IMR-90 (cell line): ENCODE data around the gene SPRR2G. TPM values are rescaled to one million over a fixed set of nuclear protein-coding genes. Genes with fewer than 3 reads are reported as not detected.

ENCODE experiments used
- ATAC-seq: fragments of 200-7000 bp; cut with Tn5 transposase; 2 replicates; pipeline ENCODE4 v1.9.1; 2020; ENCODE audit warnings: low read depth, mild to moderate bottlenecking, moderate library complexity
- BruUV-seq: library from RNA; stranded (reverse); fragments of 400-500 nt; replicated peaks from 2 replicates; lab custom pipeline; 2021; lab: Mats Ljungman, UMichigan
- CTCF ChIA-PET: fragments of 300-600 bp; formaldehyde crosslinking; extraction: SDS; loops from one replicate; lab custom pipeline; 2021; ENCODE audit warnings: antibody characterized with exemption; lab: Yijun Ruan, JAX
- POLR2A ChIA-PET: fragments of 300-600 bp; sonication (Branson Sonifier 250); formaldehyde crosslinking; loops from one replicate; lab custom pipeline; 2022; ENCODE audit warnings: antibody characterized with exemption; ENCODE audit not compliant: unreplicated experiment; lab: Charles Lee
- DNase-seq: peaks from one replicate; pipeline ENCODE4 v3.0.0; 2013
- H2AFZ ChIP-seq: replicated peaks from 2 replicates; pipeline ENCODE3; 2013; ENCODE audit warnings: low read length, mild to moderate bottlenecking; ENCODE audit not compliant: poor library complexity
- H2AK5ac ChIP-seq: 2 replicates; pipeline ENCODE4 v1.6.1; 2013; ENCODE audit warnings: low read depth, low read length, inconsistent platforms
- H2AK9ac ChIP-seq: replicated peaks from 2 replicates; pipeline ENCODE3; 2013; ENCODE audit warnings: mild to moderate bottlenecking, low read depth, low read length, moderate library complexity; ENCODE audit not compliant: poor library complexity
- H2BK120ac ChIP-seq: 2 replicates; pipeline ENCODE4 v1.6.1; 2013; ENCODE audit warnings: low read depth, low read length, inconsistent platforms
- H2BK15ac ChIP-seq: 3 replicates; pipeline ENCODE4 v1.6.1; 2013; ENCODE audit warnings: low read depth, low read length, inconsistent platforms
- H2BK20ac ChIP-seq: 2 replicates; pipeline ENCODE4 v1.6.1; 2013; ENCODE audit warnings: low read depth, mild to moderate bottlenecking, inconsistent platforms, low read length, moderate library complexity
- H2BK5ac ChIP-seq: 2 replicates; pipeline ENCODE4 v1.6.1; 2013; ENCODE audit warnings: mild to moderate bottlenecking, low read depth, low read length, inconsistent platforms; ENCODE audit not compliant: poor library complexity, severe bottlenecking
- H3K14ac ChIP-seq: replicated peaks from 2 replicates; pipeline ENCODE4 v1.6.1; 2013; ENCODE audit warnings: low read depth, low read length, inconsistent platforms
- H3K18ac ChIP-seq: 2 replicates; pipeline ENCODE4 v1.6.1; 2013; ENCODE audit warnings: low read depth, low read length, control low read depth
- H3K23ac ChIP-seq: 2 replicates; pipeline ENCODE4 v1.6.1; 2013; ENCODE audit warnings: low read depth, low read length, inconsistent platforms
- H3K27ac ChIP-seq: 2 replicates; pipeline ENCODE4 v1.5.1; 2013; ENCODE audit warnings: mild to moderate bottlenecking, control low read depth, low read length; ENCODE audit not compliant: insufficient read depth
- H3K27me3 ChIP-seq: 2 replicates; pipeline ENCODE4 v1.6.1; 2013; ENCODE audit warnings: low read length; ENCODE audit not compliant: control insufficient read depth, insufficient read depth
- H3K36me3 ChIP-seq: 2 replicates; pipeline ENCODE4 v1.6.1; 2013; ENCODE audit warnings: low read length, mixed read lengths; ENCODE audit not compliant: control insufficient read depth, insufficient read depth
- H3K4ac ChIP-seq: 2 replicates; pipeline ENCODE4 v1.6.1; 2013; ENCODE audit warnings: low read depth, low read length, inconsistent platforms
- H3K4me1 ChIP-seq: 2 replicates; pipeline ENCODE4 v1.6.1; 2013; ENCODE audit warnings: low read length, mixed read lengths; ENCODE audit not compliant: control insufficient read depth, insufficient read depth
- H3K4me2 ChIP-seq: 2 replicates; pipeline ENCODE4 v1.6.1; 2013; ENCODE audit warnings: low read depth, mild to moderate bottlenecking, control low read depth, low read length, moderate library complexity
- H3K4me3 ChIP-seq: 2 replicates; pipeline ENCODE4 v1.5.1; 2013; ENCODE audit warnings: low read depth, mild to moderate bottlenecking, control low read depth, low read length, moderate library complexity; ENCODE audit not compliant: insufficient read depth
- H3K56ac ChIP-seq: 2 replicates; pipeline ENCODE4 v1.6.1; 2013; ENCODE audit warnings: low read length, inconsistent platforms; ENCODE audit not compliant: insufficient read depth; ENCODE audit errors: extremely low read depth
- H3K79me1 ChIP-seq, 2 experiments: 2 replicates each; pipeline ENCODE4 v1.6.1; 2013; ENCODE audit warnings: low read length in 2 of 2, inconsistent platforms in 1 of 2, low read depth in 1 of 2
- H3K9ac ChIP-seq: 2 replicates; pipeline ENCODE4 v1.6.1; 2013; ENCODE audit warnings: low read depth, low read length, control low read depth
- H3K9me1 ChIP-seq: 2 replicates; pipeline ENCODE4 v1.6.1; 2013; ENCODE audit warnings: low read length, inconsistent platforms; ENCODE audit not compliant: insufficient read depth
- H3K9me3 ChIP-seq: 2 replicates; pipeline ENCODE4 v1.6.1; 2013; ENCODE audit warnings: low read length; ENCODE audit not compliant: control insufficient read depth, insufficient read depth
- H4K20me1 ChIP-seq: 2 replicates; pipeline ENCODE4 v1.6.1; 2013; ENCODE audit warnings: low read length, inconsistent platforms; ENCODE audit not compliant: insufficient read depth
- H4K5ac ChIP-seq: 2 replicates; pipeline ENCODE4 v1.6.1; 2013; ENCODE audit warnings: mild to moderate bottlenecking, low read depth, low read length, control low read depth
- H4K8ac ChIP-seq, 2 experiments: 2 replicates each; pipeline ENCODE4 v1.6.1; 2013; ENCODE audit warnings: low read depth in 2 of 2, low read length in 2 of 2, control low read depth in 1 of 2, inconsistent platforms in 1 of 2
- H4K91ac ChIP-seq: 2 replicates; pipeline ENCODE4 v1.6.1; 2013; ENCODE audit warnings: low read depth, low read length, inconsistent platforms; ENCODE audit not compliant: insufficient read depth
- CHD1 ChIP-seq: IDR thresholded peaks from 2 replicates; pipeline ENCODE4 v1.6.1; 2012; ENCODE audit warnings: low read depth, low read length, improper control_type of control experiment
- ELK1 ChIP-seq: fragments of 150-350 bp; IDR thresholded peaks from 2 replicates; pipeline ENCODE4 v1.6.1; 2016; ENCODE audit warnings: low read depth, mild to moderate bottlenecking, low read length, moderate library complexity, borderline replicate concordance
- FOS ChIP-seq: fragments of 150-350 bp; IDR thresholded peaks from 2 replicates; pipeline ENCODE4 v1.6.1; 2016; ENCODE audit warnings: low read depth, low read length
- MXI1 ChIP-seq: IDR thresholded peaks from 2 replicates; pipeline ENCODE4 v1.6.1; 2012; ENCODE audit warnings: low read depth, mild to moderate bottlenecking, low read length, moderate library complexity, borderline replicate concordance
- RCOR1 ChIP-seq: IDR thresholded peaks from 2 replicates; pipeline ENCODE4 v1.6.1; 2012; ENCODE audit warnings: mild to moderate bottlenecking, low read length, improper control_type of control experiment; ENCODE audit not compliant: insufficient replicate concordance
- RFX5 ChIP-seq: IDR thresholded peaks from 2 replicates; pipeline ENCODE4 v1.8.0; 2012; ENCODE audit warnings: low read depth, mild to moderate bottlenecking, low read length, moderate library complexity
- WGBS, 2 experiments: methylation state at CpG; one replicate each; pipeline versions ENCODE4 v1.1.5 to v1.1.7; 2013; ENCODE audit warnings: missing lambda C conversion rate in 2 of 2; ENCODE audit not compliant: insufficient read length in 1 of 2; ENCODE audit errors: extremely low coverage in 2 of 2; 5-methylcytosine and 5-hydroxymethylcytosine counted together
- dilution Hi-C: fragments of 300-500 bp; cut with HindIII; formaldehyde crosslinking; loops from one replicate; pipeline ENCODE4 v1.14.3; 2018; ENCODE audit warnings: low sequenced_read_pairs; ENCODE audit not compliant: unreplicated experiment
- in situ Hi-C: fragments of 300-500 bp; cut with MboI; formaldehyde crosslinking; loops from 3 replicates; pipeline ENCODE4 v1.14.3; 2019; ENCODE audit warnings: low sequenced_read_pairs, inconsistent platforms, mixed read lengths
- intact Hi-C: fragments of 100-400 bp; cut with micrococcal nuclease; formaldehyde crosslinking; loops from 2 replicates; pipeline ENCODE4 v1.10.0; 2022
- polyA plus RNA-seq, 3 experiments: library from polyadenylated mRNA; depleted of rRNA; stranded (reverse); fragments of >200 nt; gene quantifications; 2 replicates each; pipeline ENCODE4 v1.2.3, GENCODE V29; 2012; ENCODE audit warnings: low replicate concordance in 1 of 3
- total RNA-seq: library from RNA; depleted of rRNA; stranded (reverse); fragments of >200 nt; gene quantifications from 2 replicates; pipeline ENCODE4 v1.2.3, GENCODE V29; 2012

The SPRR2G gene
- total and polyA plus RNA-seq, 2 of the 4 experiments (the other 2 are of a cell fraction) = not detected

- H3K56ac ChIP-seq = no peak overlapping the region
- ATAC-seq (no peak), DNase-seq (no peak)
- H3K14ac ChIP-seq = no peak overlapping the region
- H3K27me3 ChIP-seq = no peaks in the 10 kb centered on the region
- dilution Hi-C loops (no loop called here), intact Hi-C loops (no loop called here), in situ Hi-C loops (no loop called here)
- H3K9me3 ChIP-seq = no peaks in the 10 kb centered on the region
- H3K18ac ChIP-seq = no peak overlapping the region
- H3K4me2 ChIP-seq = no peak overlapping the region
- no peak overlapping the region for H2AK9ac ChIP-seq
- H3K9me1 ChIP-seq = no peaks in the 10 kb centered on the region
- no peak overlapping the region for H3K23ac ChIP-seq
- ChIA-PET POLR2A (no interaction called here), CTCF (no interaction called here)
- no peak overlapping the region for H2BK5ac ChIP-seq
- no peak overlapping the region for H4K5ac ChIP-seq
- no peak overlapping the region for H3K9ac ChIP-seq
- H3K36me3 ChIP-seq = no peaks in the 10 kb centered on the region
- no peak overlapping the region for H2BK120ac ChIP-seq
- no TSS peak for BruUV-seq
- H4K8ac ChIP-seq = no peak overlapping the region
- TF ChIP-seq FOS (no peak), ELK1 (no peak), RCOR1 (no peak), RFX5 (no peak), CHD1 (no peak), MXI1 (no peak)
- H2AFZ ChIP-seq = no peak overlapping the region
- no peak overlapping the region for H4K91ac ChIP-seq
- WGBS, 2 experiments = no CpG with 5 or more reads among the region's 2 CpGs
- H3K79me1 ChIP-seq = no peaks in the 10 kb centered on the region
- H2BK20ac ChIP-seq = no peak overlapping the region
- H3K4me3 ChIP-seq = no peak overlapping the region
- H4K20me1 ChIP-seq = no peaks in the 10 kb centered on the region
- H3K4ac ChIP-seq = no peak overlapping the region
- H2BK15ac ChIP-seq = no peak overlapping the region
- no peak overlapping the region for H3K27ac ChIP-seq
- no peak overlapping the region for H2AK5ac ChIP-seq
- H3K4me1 ChIP-seq = no peaks in the 10 kb centered on the region
These were observed 16.9 kb downstream of the SPRR2G start for GRCh38 chr1:153133743-153134142.
